IgD-negative memory B cell (primary cell): ENCODE measurements around the gene ARHGEF11. TPM values are rescaled to one million over a fixed set of nuclear protein-coding genes. Genes with fewer than 3 reads are reported as not detected.

Experiments used
- H3K27ac Mint-ChIP-seq, 3 donors: one replicate each; pipeline ENCODE4 v1.8.0; 2020 to 2022; ENCODE audit warnings: mild to moderate bottlenecking in 3 of 3, mixed read lengths in 3 of 3, moderate library complexity in 1 of 3
- H3K27me3 Mint-ChIP-seq: one replicate; pipeline ENCODE4 v1.8.0; 2021; ENCODE audit warnings: mixed read lengths
- H3K36me3 Mint-ChIP-seq: one replicate; pipeline ENCODE4 v1.8.0; 2020; ENCODE audit warnings: mild to moderate bottlenecking, mixed read lengths
- H3K4me1 Mint-ChIP-seq, 3 donors: one replicate each; pipeline ENCODE4 v1.8.0; 2020 to 2022; ENCODE audit warnings: mixed read lengths in 3 of 3, mild to moderate bottlenecking in 1 of 3
- H3K4me3 Mint-ChIP-seq, 4 donors: one replicate each; pipeline ENCODE4 v1.8.0; 2020 to 2022; ENCODE audit warnings: mild to moderate bottlenecking in 4 of 4, mixed read lengths in 4 of 4, moderate library complexity in 3 of 4
- H3K9me3 Mint-ChIP-seq, 3 donors: one replicate each; pipeline ENCODE4 v1.8.0; 2020 to 2021; ENCODE audit warnings: mixed read lengths in 3 of 3, mild to moderate bottlenecking in 1 of 3
- polyA plus RNA-seq: library from polyadenylated mRNA; unstranded; fragments of 300-500 nt; fragmentation: Illumina TruSeq; gene quantifications from one replicate; pipeline ENCODE4 v1.2.3, GENCODE V29; 2021

ARHGEF11 gene
- polyA plus RNA-seq, 1 donor from 2014 or later = 2.8 TPM

- Mint-ChIP-seq H3K36me3 (peaks cover 2% of the 10 kb centered on the region), H3K27ac (peak overlapping the region in 1 of 3 donors; percentile 53), H3K4me3 (no peak overlapping the region), H3K4me1 (no peaks in the 10 kb centered on the region), H3K27me3 (peaks cover 33% of the 10 kb centered on the region), H3K9me3 (peaks cover 0 to 2% (median 0%) of the 10 kb centered on the region in 3 donors)
Measured at GRCh38 chr1:156913809-156914387, 131.6 kb downstream of the ARHGEF11 start.

GRCh38 chr1:156912861-156913808 is 132.4 kb downstream of the ARHGEF11 start:
- no peak overlapping the region for H3K27ac Mint-ChIP-seq
- no peaks in the 10 kb centered on the region for H3K4me1 Mint-ChIP-seq
- H3K36me3 Mint-ChIP-seq = peaks cover 2% of the 10 kb centered on the region
- no peak overlapping the region for H3K4me3 Mint-ChIP-seq
- peaks cover 29% of the 10 kb centered on the region for H3K27me3 Mint-ChIP-seq
- peaks cover 0 to 2% (median 0%) of the 10 kb centered on the region in 3 donors for H3K9me3 Mint-ChIP-seq

GRCh38 chr1:156912310-156912709 is 133.2 kb downstream of the ARHGEF11 start:
- Mint-ChIP-seq H3K4me1 (no peaks in the 10 kb centered on the region), H3K9me3 (no peaks in the 10 kb centered on the region), H3K27ac (no peak overlapping the region), H3K36me3 (peaks cover 2% of the 10 kb centered on the region), H3K27me3 (peaks cover 27% of the 10 kb centered on the region), H3K4me3 (no peak overlapping the region)

- no peak overlapping the region for H3K4me3 Mint-ChIP-seq
- peaks cover 29% of the 10 kb centered on the region for H3K27me3 Mint-ChIP-seq
- H3K9me3 Mint-ChIP-seq = peaks cover 0 to under 1% (median 0%) of the 10 kb centered on the region in 3 donors
Measured at GRCh38 chr1:156911577-156912298, 133.8 kb downstream of the ARHGEF11 start.

GRCh38 chr1:156910309-156910782 is 135.2 kb downstream of the ARHGEF11 start:
- H3K9me3 Mint-ChIP-seq = peaks cover 0 to 2% (median 0%) of the 10 kb centered on the region in 3 donors
- peaks cover 23% of the 10 kb centered on the region for H3K27me3 Mint-ChIP-seq
- peaks cover 2 to 3% (median 2%) of the 10 kb centered on the region in 3 donors for H3K4me1 Mint-ChIP-seq
- peaks cover 2% of the 10 kb centered on the region for H3K36me3 Mint-ChIP-seq
- H3K4me3 Mint-ChIP-seq = peak overlapping the region in 1 of 4 donors; percentile 41
- no peak overlapping the region for H3K27ac Mint-ChIP-seq

More at GRCh38 chr1:156911577-156912298, 133.8 kb downstream of the ARHGEF11 start:
- Mint-ChIP-seq H3K27ac (no peak overlapping the region), H3K36me3 (peaks cover 2% of the 10 kb centered on the region), H3K4me1 (peaks cover 2 to 3% (median 2%) of the 10 kb centered on the region in 3 donors)

- Mint-ChIP-seq H3K4me3 (no peak overlapping the region), H3K4me1 (peaks cover 2 to 3% (median 2%) of the 10 kb centered on the region in 3 donors), H3K36me3 (peaks cover under 1% of the 10 kb centered on the region), H3K9me3 (peaks cover 0 to 2% (median 0%) of the 10 kb centered on the region in 3 donors), H3K27ac (no peak overlapping the region), H3K27me3 (peaks cover 22% of the 10 kb centered on the region)
Measured at GRCh38 chr1:156909671-156910070, 135.9 kb downstream of the ARHGEF11 start.

GRCh38 chr1:156908955-156909354 is 136.6 kb downstream of the ARHGEF11 start:
- Mint-ChIP-seq H3K9me3 (peaks cover 0 to 2% (median 0%) of the 10 kb centered on the region in 3 donors), H3K4me1 (peaks cover 2 to 3% (median 2%) of the 10 kb centered on the region in 3 donors), H3K27me3 (peaks cover 22% of the 10 kb centered on the region), H3K27ac (no peak overlapping the region), H3K4me3 (no peak overlapping the region), H3K36me3 (no peaks in the 10 kb centered on the region)

GRCh38 chr1:156908541-156908940 is 137.0 kb downstream of the ARHGEF11 start:
- H3K36me3 Mint-ChIP-seq = no peaks in the 10 kb centered on the region
- H3K27me3 Mint-ChIP-seq = peaks cover 22% of the 10 kb centered on the region
- H3K27ac Mint-ChIP-seq = no peak overlapping the region
- H3K4me1 Mint-ChIP-seq = peaks cover 2 to 3% (median 2%) of the 10 kb centered on the region in 3 donors
- H3K9me3 Mint-ChIP-seq = peaks cover 0 to 2% (median 0%) of the 10 kb centered on the region in 3 donors
- no peak overlapping the region for H3K4me3 Mint-ChIP-seq

GRCh38 chr1:156906206-156906906 is 139.2 kb downstream of the ARHGEF11 start:
- Mint-ChIP-seq H3K9me3 (peaks cover 0 to 2% (median 0%) of the 10 kb centered on the region in 3 donors), H3K36me3 (no peaks in the 10 kb centered on the region), H3K27me3 (peaks cover 22% of the 10 kb centered on the region), H3K4me3 (no peak overlapping the region), H3K4me1 (peaks cover 2 to 3% (median 2%) of the 10 kb centered on the region in 3 donors), H3K27ac (no peak overlapping the region)

- no peaks in the 10 kb centered on the region for H3K36me3 Mint-ChIP-seq
- peaks cover 2 to 3% (median 2%) of the 10 kb centered on the region in 3 donors for H3K4me1 Mint-ChIP-seq
- peaks cover 0 to 2% (median 0%) of the 10 kb centered on the region in 3 donors for H3K9me3 Mint-ChIP-seq
- H3K4me3 Mint-ChIP-seq = peak overlapping the region in 1 of 4 donors; percentile 84
- H3K27ac Mint-ChIP-seq = no peak overlapping the region
- H3K27me3 Mint-ChIP-seq = peaks cover 22% of the 10 kb centered on the region
Measured at GRCh38 chr1:156905651-156906050, 139.9 kb downstream of the ARHGEF11 start.

GRCh38 chr1:156905176-156905575 is 140.4 kb downstream of the ARHGEF11 start:
- Mint-ChIP-seq H3K27me3 (peaks cover 22% of the 10 kb centered on the region), H3K27ac (no peak overlapping the region), H3K36me3 (no peaks in the 10 kb centered on the region), H3K9me3 (peaks cover 0 to 2% (median 0%) of the 10 kb centered on the region in 3 donors), H3K4me1 (peaks cover 2 to 3% (median 2%) of the 10 kb centered on the region in 3 donors), H3K4me3 (no peak overlapping the region)

- H3K36me3 Mint-ChIP-seq = no peaks in the 10 kb centered on the region
- H3K27ac Mint-ChIP-seq = no peak overlapping the region
- peaks cover 0 to 2% (median 0%) of the 10 kb centered on the region in 3 donors for H3K9me3 Mint-ChIP-seq
- H3K4me1 Mint-ChIP-seq = peaks cover 2 to 3% (median 2%) of the 10 kb centered on the region in 3 donors
- H3K4me3 Mint-ChIP-seq = peak overlapping the region in 1 of 4 donors; percentile 35
- H3K27me3 Mint-ChIP-seq = peaks cover 27% of the 10 kb centered on the region
Measured at GRCh38 chr1:156904187-156904959, 141.2 kb downstream of the ARHGEF11 start.

GRCh38 chr1:156903328-156904091 is 142.0 kb downstream of the ARHGEF11 start:
- no peaks in the 10 kb centered on the region for H3K36me3 Mint-ChIP-seq
- H3K9me3 Mint-ChIP-seq = peaks cover 0 to 2% (median 0%) of the 10 kb centered on the region in 3 donors
- peaks cover 33% of the 10 kb centered on the region for H3K27me3 Mint-ChIP-seq
- H3K27ac Mint-ChIP-seq = no peak overlapping the region
- no peak overlapping the region for H3K4me3 Mint-ChIP-seq
- peaks cover 2 to 3% (median 3%) of the 10 kb centered on the region in 3 donors for H3K4me1 Mint-ChIP-seq
